Right kidney (tissue), 9 donors: Measurements from ENCODE around the gene PRR35.

Source experiments
- DNase-seq: peaks from one replicate; pipeline ENCODE4 v3.0.0-alpha.2; 2016
- long read RNA-seq, 8 donors: transcript quantifications; one replicate each; lab custom pipeline, GENCODE V29; 2026

Gene PRR35
- long read RNA-seq, donor 1, partial matches to known transcripts = 0 of 3 reads
- long read RNA-seq, donor 1, other reads (novel, unspliced or antisense) = 0 of 3 reads
- long read RNA-seq, donor 2 = 0 reads
- long read RNA-seq, donor 3, partial matches to known transcripts = 0 of 2 reads
- long read RNA-seq, donor 3, other reads (novel, unspliced or antisense) = 0 of 2 reads
- long read RNA-seq, donor 4, partial matches to known transcripts = 0 of 3 reads
- long read RNA-seq, donor 4, other reads (novel, unspliced or antisense) = 0 of 3 reads
- long read RNA-seq, donor 5, partial matches to known transcripts = 0 of 2 reads
- long read RNA-seq, donor 5, other reads (novel, unspliced or antisense) = 0 of 2 reads
- long read RNA-seq, donor 6, partial matches to known transcripts = 7 of 11 reads
- long read RNA-seq, donor 6, other reads (novel, unspliced or antisense) = 0 of 11 reads
- long read RNA-seq, donor 7 = 0 reads
- long read RNA-seq, donor 8, partial matches to known transcripts = 11 of 13 reads
- long read RNA-seq, donor 8, other reads (novel, unspliced or antisense) = 0 of 13 reads

GRCh38 chr16:560204-560700, at the start of gene PRR35:
Gene PRR35, plus strand, starts transcription at chr16:560394. Its CDS starts 2,901 bp downstream, at chr16:563295.
- DNase-seq = no peak

GRCh38 chr16:512802-513201, 47.4 kb upstream of the PRR35 start:
- DNase-seq = no peak

- no peak for DNase-seq
Measured at GRCh38 chr16:513950-514349, 46.2 kb upstream of the PRR35 start.

GRCh38 chr16:515175-515938, 44.8 kb upstream of the PRR35 start:
- no peak for DNase-seq

- no peak for DNase-seq
Measured at GRCh38 chr16:515939-516226, 44.3 kb upstream of the PRR35 start.

GRCh38 chr16:516301-516700, 43.9 kb upstream of the PRR35 start:
- DNase-seq = no peak

- DNase-seq = no peak
Measured at GRCh38 chr16:518858-519257, 41.3 kb upstream of the PRR35 start.

- no peak for DNase-seq
Measured at GRCh38 chr16:519425-519824, 40.8 kb upstream of the PRR35 start.

- no peak for DNase-seq
Measured at GRCh38 chr16:519841-520687, 40.1 kb upstream of the PRR35 start.

GRCh38 chr16:520847-521246, 39.3 kb upstream of the PRR35 start:
- no peak for DNase-seq

GRCh38 chr16:521381-522210, 38.6 kb upstream of the PRR35 start:
- DNase-seq = no peak

- DNase-seq = no peak
Measured at GRCh38 chr16:522320-523096, 37.7 kb upstream of the PRR35 start.

- no peak for DNase-seq
Measured at GRCh38 chr16:523097-523741, 37.0 kb upstream of the PRR35 start.

GRCh38 chr16:524274-525040, 35.7 kb upstream of the PRR35 start:
- no peak for DNase-seq

GRCh38 chr16:525123-525519, 35.1 kb upstream of the PRR35 start:
- DNase-seq = no peak

GRCh38 chr16:525520-526180, 34.5 kb upstream of the PRR35 start:
- no peak for DNase-seq

GRCh38 chr16:526181-527014, 33.8 kb upstream of the PRR35 start:
- DNase-seq = no peak
